ENCODE measurements around the gene ALG14. TPM values are rescaled to one million over a fixed set of nuclear protein-coding genes. Genes with fewer than 3 reads are reported as not detected.
"Not testable (repeated sequence)": the region's sequence is repeated elsewhere in the genome, so short reads cannot be mapped to it uniquely, and the experiment has no call there.

The ALG14 gene
- total and polyA plus RNA-seq, 2 donors (not counting 1 experiment from before 2014, with no cell fraction given) = 3.5 to 3.8 TPM

DNA sequence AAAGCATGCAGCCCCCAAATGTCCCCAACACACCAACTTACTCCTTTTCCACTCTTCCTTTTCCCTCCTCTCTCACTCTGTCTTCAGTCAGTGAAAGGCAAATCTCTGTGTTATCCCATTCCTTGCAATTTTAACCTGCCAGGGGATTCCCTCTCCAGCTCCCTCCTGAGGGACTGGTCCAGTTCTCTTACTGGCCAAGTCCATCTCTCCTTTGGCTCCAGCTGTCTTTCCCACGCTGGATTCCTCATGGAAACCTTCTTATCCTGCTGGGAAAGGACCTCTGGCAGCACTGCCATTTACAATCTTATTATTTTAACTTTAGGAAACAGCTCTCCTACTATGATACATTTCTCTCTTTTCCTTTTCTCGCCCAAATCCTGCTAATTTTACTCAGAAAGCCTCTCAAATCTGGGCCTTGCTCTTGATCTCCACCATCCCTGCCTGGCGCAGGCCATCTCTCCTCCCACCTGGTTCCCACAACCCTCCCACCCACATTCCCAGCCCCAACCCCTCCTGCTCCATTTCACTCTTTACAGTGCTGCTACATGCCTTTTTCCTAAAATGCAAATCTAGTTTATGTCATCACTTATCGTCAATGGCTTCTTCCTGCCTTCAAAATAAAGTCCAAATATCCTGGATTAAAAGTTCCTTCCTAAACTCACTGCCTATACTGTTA is 73.2 kb downstream of the ALG14 start:
- H3K36me3 ChIP-seq (ENCODE audit: control insufficient read depth, insufficient read depth, low read length) = no peaks in the 10 kb centered on the region
- no peak overlapping the region for H2AFZ ChIP-seq (ENCODE audit: low read length)
- no peaks in the 10 kb centered on the region for H3K9me3 ChIP-seq (ENCODE audit: control insufficient read depth, insufficient read depth, low read depth, low read length)
- no peak for DNase-seq (ENCODE audit: low read depth in 2 of 2)
- peaks cover 10% of the 10 kb centered on the region for H3K4me1 ChIP-seq (ENCODE audit: control insufficient read depth, extremely low read depth, insufficient read depth, low read length)
- TF ChIP-seq, protein P1, sequence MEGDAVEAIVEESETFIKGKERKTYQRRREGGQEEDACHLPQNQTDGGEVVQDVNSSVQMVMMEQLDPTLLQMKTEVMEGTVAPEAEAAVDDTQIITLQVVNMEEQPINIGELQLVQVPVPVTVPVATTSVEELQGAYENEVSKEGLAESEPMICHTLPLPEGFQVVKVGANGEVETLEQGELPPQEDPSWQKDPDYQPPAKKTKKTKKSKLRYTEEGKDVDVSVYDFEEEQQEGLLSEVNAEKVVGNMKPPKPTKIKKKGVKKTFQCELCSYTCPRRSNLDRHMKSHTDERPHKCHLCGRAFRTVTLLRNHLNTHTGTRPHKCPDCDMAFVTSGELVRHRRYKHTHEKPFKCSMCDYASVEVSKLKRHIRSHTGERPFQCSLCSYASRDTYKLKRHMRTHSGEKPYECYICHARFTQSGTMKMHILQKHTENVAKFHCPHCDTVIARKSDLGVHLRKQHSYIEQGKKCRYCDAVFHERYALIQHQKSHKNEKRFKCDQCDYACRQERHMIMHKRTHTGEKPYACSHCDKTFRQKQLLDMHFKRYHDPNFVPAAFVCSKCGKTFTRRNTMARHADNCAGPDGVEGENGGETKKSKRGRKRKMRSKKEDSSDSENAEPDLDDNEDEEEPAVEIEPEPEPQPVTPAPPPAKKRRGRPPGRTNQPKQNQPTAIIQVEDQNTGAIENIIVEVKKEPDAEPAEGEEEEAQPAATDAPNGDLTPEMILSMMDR (conservative IDR thresholded peaks at IDR 0.05 in 1 of 2, IDR thresholded peaks at IDR 0.05 in 1 of 2; ENCODE audit: low read depth in 1 of 2, low read length in 2 of 2) = no peak
- no peak for TF ChIP-seq EZH2 (IDR thresholded peaks at IDR 0.05; ENCODE audit: low read length, missing control alignments)
- no peaks in the 10 kb centered on the region for H3K79me2 ChIP-seq (ENCODE audit: control insufficient read depth, insufficient read depth, low read length)
- H4K20me1 ChIP-seq (ENCODE audit: control insufficient read depth, extremely low read depth, insufficient read depth, low read length) = no peaks in the 10 kb centered on the region
- no peaks in the 10 kb centered on the region for H3K27me3 ChIP-seq (ENCODE audit: control insufficient read depth, insufficient read depth, low read length)
- H3K9ac ChIP-seq (ENCODE audit: insufficient read depth, low read length) = no peak overlapping the region
- H3K4me3 ChIP-seq (replicated peaks in 1 of 4; ENCODE audit: control extremely low read depth in 1 of 4, insufficient read depth in 1 of 4, low read depth in 3 of 4, low read length in 4 of 4) = no peak overlapping the region
- no peak overlapping the region for H3K27ac ChIP-seq (ENCODE audit: insufficient read depth, low read length)
- H3K4me2 ChIP-seq (ENCODE audit: extremely low read depth, insufficient read depth, low read length) = no peak overlapping the region

DNA sequence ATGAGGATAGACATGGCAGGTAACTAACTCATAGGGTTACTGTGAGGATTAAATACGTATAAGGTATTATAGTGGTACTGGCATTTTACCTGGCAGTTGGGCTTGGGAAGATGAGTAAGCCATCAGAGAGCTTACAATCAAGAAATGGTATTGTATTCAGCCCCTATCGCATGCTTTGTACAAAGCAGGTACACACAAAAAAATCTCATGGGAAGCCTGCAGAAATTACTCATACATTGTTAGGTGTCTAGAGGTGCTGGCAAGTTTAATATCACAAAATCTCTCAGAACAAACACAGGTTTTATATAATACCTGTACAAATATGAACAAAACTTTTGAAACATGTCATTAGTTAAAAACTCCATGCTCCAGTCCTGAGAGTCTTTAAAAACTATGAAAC is 74.0 kb downstream of the ALG14 start:
- no peaks in the 10 kb centered on the region for H3K36me3 ChIP-seq (ENCODE audit: control insufficient read depth, insufficient read depth, low read length)
- DNase-seq (ENCODE audit: low read depth in 2 of 2) = no peak
- no peak overlapping the region for H3K4me2 ChIP-seq (ENCODE audit: extremely low read depth, insufficient read depth, low read length)
- no peak overlapping the region for H2AFZ ChIP-seq (ENCODE audit: low read length)
- no peak overlapping the region for H3K9ac ChIP-seq (ENCODE audit: insufficient read depth, low read length)
- no peak for TF ChIP-seq EZH2 (IDR thresholded peaks at IDR 0.05; ENCODE audit: low read length, missing control alignments)
- TF ChIP-seq, protein P1 (conservative IDR thresholded peaks at IDR 0.05 in 1 of 2, IDR thresholded peaks at IDR 0.05 in 1 of 2; ENCODE audit: low read depth in 1 of 2, low read length in 2 of 2) = no peak
- H3K4me3 ChIP-seq (replicated peaks in 1 of 4; ENCODE audit: control extremely low read depth in 1 of 4, insufficient read depth in 1 of 4, low read depth in 3 of 4, low read length in 4 of 4) = no peak overlapping the region
- no peak overlapping the region for H3K27ac ChIP-seq (ENCODE audit: insufficient read depth, low read length)
- H3K79me2 ChIP-seq (ENCODE audit: control insufficient read depth, insufficient read depth, low read length) = no peaks in the 10 kb centered on the region
- no peaks in the 10 kb centered on the region for H3K9me3 ChIP-seq (ENCODE audit: control insufficient read depth, insufficient read depth, low read depth, low read length)
- H3K4me1 ChIP-seq (ENCODE audit: control insufficient read depth, extremely low read depth, insufficient read depth, low read length) = peaks cover 10% of the 10 kb centered on the region
- H3K27me3 ChIP-seq (ENCODE audit: control insufficient read depth, insufficient read depth, low read length) = no peaks in the 10 kb centered on the region
- H4K20me1 ChIP-seq (ENCODE audit: control insufficient read depth, extremely low read depth, insufficient read depth, low read length) = no peaks in the 10 kb centered on the region

DNA sequence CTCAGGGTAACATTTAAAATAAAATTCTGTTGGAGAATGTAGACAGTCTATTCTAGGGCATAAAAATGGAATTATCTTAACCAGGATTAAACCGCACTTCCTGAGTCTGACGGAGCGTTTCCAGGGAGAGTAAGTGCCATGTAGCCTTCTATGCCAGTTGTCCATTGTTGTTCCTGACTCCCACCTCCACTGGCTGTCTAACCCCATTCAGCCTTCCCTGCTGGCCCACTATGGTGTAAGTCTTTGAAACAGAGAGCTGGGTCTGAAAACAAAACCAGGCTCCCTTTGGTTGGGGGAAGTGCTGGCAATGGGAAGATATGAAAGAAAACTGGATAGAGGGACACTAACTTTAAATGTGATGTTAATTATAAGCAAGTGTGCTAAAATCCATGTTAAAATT is 74.6 kb downstream of the ALG14 start:
- Histone ChIP-seq H2AFZ (ENCODE audit: low read length) (no peak overlapping the region), H3K27ac (ENCODE audit: insufficient read depth, low read length) (no peak overlapping the region), H3K27me3 (ENCODE audit: control insufficient read depth, insufficient read depth, low read length) (no peaks in the 10 kb centered on the region), H3K9me3 (ENCODE audit: control insufficient read depth, insufficient read depth, low read depth, low read length) (no peaks in the 10 kb centered on the region), H3K36me3 (ENCODE audit: control insufficient read depth, insufficient read depth, low read length) (no peaks in the 10 kb centered on the region), H4K20me1 (ENCODE audit: control insufficient read depth, extremely low read depth, insufficient read depth, low read length) (no peaks in the 10 kb centered on the region), H3K79me2 (ENCODE audit: control insufficient read depth, insufficient read depth, low read length) (no peaks in the 10 kb centered on the region), H3K4me1 (ENCODE audit: control insufficient read depth, extremely low read depth, insufficient read depth, low read length) (peaks cover 6% of the 10 kb centered on the region), H3K9ac (ENCODE audit: insufficient read depth, low read length) (no peak overlapping the region), H3K4me3 (replicated peaks in 1 of 4; ENCODE audit: control extremely low read depth in 1 of 4, insufficient read depth in 1 of 4, low read depth in 3 of 4, low read length in 4 of 4) (no peak overlapping the region), H3K4me2 (ENCODE audit: extremely low read depth, insufficient read depth, low read length) (no peak overlapping the region)
- TF ChIP-seq, protein P1 (conservative IDR thresholded peaks at IDR 0.05 in 1 of 2, IDR thresholded peaks at IDR 0.05 in 1 of 2; ENCODE audit: low read depth in 1 of 2, low read length in 2 of 2) = no peak
- TF ChIP-seq EZH2 (IDR thresholded peaks at IDR 0.05; ENCODE audit: low read length, missing control alignments) = no peak
- DNase-seq (ENCODE audit: low read depth in 2 of 2) = no peak

DNA sequence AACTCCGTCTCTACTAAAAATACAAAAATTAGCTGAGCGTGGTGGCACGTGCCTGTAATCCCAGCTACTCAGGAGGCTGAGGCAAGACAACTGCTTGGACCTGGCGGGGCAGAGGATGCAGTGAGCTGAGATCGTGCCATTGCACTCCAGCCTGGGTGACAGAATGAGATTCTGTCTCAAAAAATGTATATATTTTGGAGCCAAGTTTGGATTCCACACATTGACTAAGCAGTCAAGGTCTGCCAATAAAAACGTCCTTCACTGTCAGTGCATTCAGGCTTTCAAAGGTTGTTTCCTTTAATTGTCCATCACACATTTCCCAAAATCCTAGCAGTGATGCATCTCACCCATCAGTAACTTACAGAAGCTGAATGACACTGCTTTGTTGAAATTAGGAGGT is 77.2 kb downstream of the ALG14 start:
- not testable (repeated sequence) for H3K27ac ChIP-seq (ENCODE audit: insufficient read depth, low read length); H2AFZ ChIP-seq (ENCODE audit: low read length); H3K36me3 ChIP-seq (ENCODE audit: control insufficient read depth, insufficient read depth, low read length); H3K4me1 ChIP-seq (ENCODE audit: control insufficient read depth, extremely low read depth, insufficient read depth, low read length); H3K79me2 ChIP-seq (ENCODE audit: control insufficient read depth, insufficient read depth, low read length); H3K9ac ChIP-seq (ENCODE audit: insufficient read depth, low read length); H3K4me2 ChIP-seq (ENCODE audit: extremely low read depth, insufficient read depth, low read length); DNase-seq (ENCODE audit: low read depth in 2 of 2); H3K9me3 ChIP-seq (ENCODE audit: control insufficient read depth, insufficient read depth, low read depth, low read length); H3K27me3 ChIP-seq (ENCODE audit: control insufficient read depth, insufficient read depth, low read length); H4K20me1 ChIP-seq (ENCODE audit: control insufficient read depth, extremely low read depth, insufficient read depth, low read length); H3K4me3 ChIP-seq (replicated peaks in 1 of 4; ENCODE audit: control extremely low read depth in 1 of 4, insufficient read depth in 1 of 4, low read depth in 3 of 4, low read length in 4 of 4)
